Endothelial cell of umbilical vein (primary cell): ENCODE results near the gene DEFB129. TPM values are rescaled to one million over a fixed set of nuclear protein-coding genes. Genes with fewer than 3 reads are reported as not detected.
A peak's percentile ranks its signal among the peaks of the same experiment; 100 is the strongest.

Source experiments
- BruUV-seq: library from RNA; stranded (reverse); fragments of 400-500 nt; replicated peaks from 2 replicates; lab custom pipeline; 2021; lab: Mats Ljungman, UMichigan
- CTCF ChIA-PET: fragments of 300-600, 350-600 bp; sonication (Branson Sonifier 250); formaldehyde crosslinking; loops from one replicate; lab custom pipeline; 2021; ENCODE audit warnings: antibody characterized with exemption, inconsistent platforms; lab: Charles Lee
- POLR2A ChIA-PET: fragments of 300-600, 350-600 bp; sonication (Branson Sonifier 250); formaldehyde crosslinking; loops from one replicate; lab custom pipeline; 2021; ENCODE audit warnings: antibody characterized with exemption, inconsistent platforms; lab: Charles Lee
- DNase-seq: peaks from one replicate; pipeline ENCODE4 v3.0.0-alpha.2; 2011; ENCODE audit warnings: low read depth, low spot score
- FAIRE-seq: peaks from 2 replicates; lab custom pipeline; 2011; peaks lifted over from hg19 to GRCh38; lab: Jason Lieb, UNC
- H2AFZ ChIP-seq: 2 replicates; pipeline ENCODE4 v1.6.0; 2012; ENCODE audit warnings: low read depth, low read length, control low read depth, inconsistent platforms
- H3K27ac ChIP-seq: 2 replicates; pipeline ENCODE4 v1.5.1; 2011; ENCODE audit warnings: low read depth, mild to moderate bottlenecking, control low read depth, low read length, moderate library complexity; ENCODE audit not compliant: insufficient read depth
- H3K27me3 ChIP-seq, 2 experiments: 2 replicates each; pipeline versions ENCODE4 v1.6.0 to v1.6.1; 2011; ENCODE audit warnings: low read length in 2 of 2, mixed read lengths in 1 of 2; ENCODE audit not compliant: control insufficient read depth in 2 of 2, insufficient read depth in 2 of 2
- H3K36me3 ChIP-seq, 2 experiments: 2 replicates in 1 of 2; 3 replicates in 1 of 2; pipeline ENCODE4 v1.5.1; 2011; ENCODE audit warnings: low read length in 2 of 2, mild to moderate bottlenecking in 1 of 2, moderate library complexity in 1 of 2; ENCODE audit not compliant: control insufficient read depth in 2 of 2, insufficient read depth in 2 of 2; ENCODE audit errors: extremely low read depth in 1 of 2
- H3K4me1 ChIP-seq: 3 replicates; pipeline ENCODE4 v1.5.1; 2011; ENCODE audit warnings: mild to moderate bottlenecking, low read length; ENCODE audit not compliant: control insufficient read depth, insufficient read depth; ENCODE audit errors: extremely low read depth
- H3K4me2 ChIP-seq: 2 replicates; pipeline ENCODE4 v1.6.1; 2011; ENCODE audit warnings: low read length, control low read depth, mixed read lengths; ENCODE audit not compliant: insufficient read depth
- H3K4me3 ChIP-seq, 3 experiments: fragments of 200-600 bp in 1 of 3; sonication (generic), shearing (Covaris generic) in 1 of 3; replicated peaks in 1 of 3; 2 replicates each; pipeline ENCODE4 v1.5.1; 2011 to 2016; ENCODE audit warnings: control low read depth in 3 of 3, low read length in 3 of 3, mild to moderate bottlenecking in 2 of 3, inconsistent platforms in 1 of 3, low read depth in 1 of 3, moderate library complexity in 1 of 3; ENCODE audit not compliant: insufficient read depth in 1 of 3
- H3K79me2 ChIP-seq: 2 replicates; pipeline ENCODE4 v1.6.0; 2012; ENCODE audit warnings: low read length, inconsistent platforms; ENCODE audit not compliant: control insufficient read depth, insufficient read depth
- H3K9ac ChIP-seq: replicated peaks from 2 replicates; pipeline ENCODE3; 2011; ENCODE audit warnings: low read length, control low read depth; ENCODE audit not compliant: insufficient read depth; ENCODE audit errors: extremely low read depth
- H3K9me1 ChIP-seq: replicated peaks from 3 replicates; pipeline ENCODE4 v1.6.0; 2011; ENCODE audit warnings: mild to moderate bottlenecking, low read length; ENCODE audit not compliant: control insufficient read depth, insufficient read depth; ENCODE audit errors: extremely low read depth
- H3K9me3 ChIP-seq: replicated peaks from 2 replicates; pipeline ENCODE4 v1.5.1; 2012; ENCODE audit warnings: low read length, inconsistent platforms; ENCODE audit not compliant: control insufficient read depth, insufficient read depth
- H4K20me1 ChIP-seq: replicated peaks from 2 replicates; pipeline ENCODE3; 2011; ENCODE audit warnings: mild to moderate bottlenecking, low read length; ENCODE audit not compliant: control insufficient read depth, insufficient read depth; ENCODE audit errors: extremely low read depth
- CTCF ChIP-seq, 2 donors: IDR thresholded peaks; 1 replicate in 1 of 2; 2 replicates in 1 of 2; pipeline ENCODE4 v1.5.1; 2011; ENCODE audit warnings: low read length in 2 of 2, mild to moderate bottlenecking in 2 of 2, moderate library complexity in 2 of 2, control low read depth in 1 of 2, inconsistent platforms in 1 of 2, low read depth in 1 of 2; ENCODE audit not compliant: insufficient read depth in 1 of 2; ENCODE audit errors: extremely low read depth in 1 of 2
- EZH2 ChIP-seq: IDR thresholded peaks from 2 replicates; pipeline ENCODE4 v1.6.1; 2012; ENCODE audit warnings: borderline replicate concordance, low read depth, mild to moderate bottlenecking, moderate library complexity, low read length, inconsistent platforms; ENCODE audit not compliant: severe bottlenecking
- FOS ChIP-seq: IDR thresholded peaks from 2 replicates; pipeline ENCODE4 v1.6.1; 2011; ENCODE audit warnings: mild to moderate bottlenecking, low read length, moderate library complexity, borderline replicate concordance; ENCODE audit not compliant: insufficient read depth
- GATA2 ChIP-seq: IDR thresholded peaks from 2 replicates; pipeline ENCODE4 v1.7.0; 2011; ENCODE audit warnings: low read depth, mild to moderate bottlenecking, moderate library complexity, mixed read lengths, low read length; ENCODE audit not compliant: insufficient read length, insufficient read depth
- JUN ChIP-seq: IDR thresholded peaks from 2 replicates; pipeline ENCODE4 v1.6.1; 2011; ENCODE audit warnings: borderline replicate concordance, low read depth; ENCODE audit not compliant: insufficient read length, insufficient read depth
- MAX ChIP-seq: IDR thresholded peaks from 2 replicates; pipeline ENCODE4 v1.6.1; 2011; ENCODE audit not compliant: insufficient read depth, insufficient read length
- MYC ChIP-seq: IDR thresholded peaks from one replicate; pipeline ENCODE4 v1.6.1; 2011; ENCODE audit warnings: mild to moderate bottlenecking, low read depth, low read length
- POLR2A ChIP-seq: IDR thresholded peaks from 2 replicates; pipeline ENCODE4 v1.6.1; 2012; ENCODE audit warnings: low read depth, mild to moderate bottlenecking, control low read depth, low read length
- POLR2AphosphoS5 ChIP-seq: IDR thresholded peaks from 2 replicates; pipeline ENCODE4 v1.6.1; 2012; ENCODE audit warnings: low read depth, mild to moderate bottlenecking, control low read depth, low read length, moderate library complexity; ENCODE audit not compliant: insufficient read depth
- dilution Hi-C: fragments of 300-500 bp; cut with MboI; formaldehyde crosslinking; loops from one replicate; pipeline ENCODE4 v1.15.0; 2019; ENCODE audit warnings: low sequenced_read_pairs; ENCODE audit not compliant: extremely low pct_ligation_motif_present
- intact Hi-C: fragments of 100-400 bp; cut with micrococcal nuclease; formaldehyde crosslinking; loops from one replicate; pipeline ENCODE4 v1.10.0; 2022
- polyA plus RNA-seq, 4 experiments: library from polyadenylated mRNA; depleted of rRNA in 3 of 4; stranded (reverse) in 3 of 4; unstranded in 1 of 4; fragments of >200 nt; gene quantifications; 2 replicates each; pipeline versions ENCODE4 v1.2.1 to v1.2.3, GENCODE V29; 2011 to 2012; ENCODE audit warnings: missing spikeins in 1 of 4
- total RNA-seq: library from RNA; stranded (reverse); gene quantifications from 2 replicates; pipeline ENCODE4 v1.2.3, GENCODE V29; 2021

The DEFB129 gene
- total and polyA plus RNA-seq, 2 donors (not counting 3 experiments of a cell fraction or from before 2014, with no cell fraction given), result not detected

GRCh38 chr20:272718-273117, 45.7 kb downstream of the DEFB129 start:
- Histone ChIP-seq H3K4me1 (no peaks in the 10 kb centered on the region), H3K9me1 (no peaks in the 10 kb centered on the region), H3K9me3 (no peaks in the 10 kb centered on the region), H3K36me3 (peaks cover 0 to 24% of the 10 kb centered on the region in 2 experiments), H3K4me2 (no peak overlapping the region), H3K79me2 (no peaks in the 10 kb centered on the region), H2AFZ (no peak overlapping the region), H3K9ac (no peak overlapping the region), H4K20me1 (no peaks in the 10 kb centered on the region), H3K27me3 (no peaks in the 10 kb centered on the region), H3K4me3 (no peak overlapping the region), H3K27ac (no peak overlapping the region)
- CTCF ChIA-PET, result interaction anchor here (2.7 kb wide), 1 partner anchor 57 kb away, joined by 7 read pairs; no protein-coding TSS in a partner anchor
- no peak for DNase-seq
- dilution Hi-C loops (no loop called here), intact Hi-C loops (no loop called here)
- no TSS peak for BruUV-seq
- TF ChIP-seq EZH2, result no peak
- TF ChIP-seq FOS, result no peak
- TF ChIP-seq JUN, result no peak
- no peak for TF ChIP-seq POLR2A
- peak; percentile 64 for FAIRE-seq
- POLR2A ChIA-PET, result no interaction called here

GRCh38 chr20:273884-274283, 46.8 kb downstream of the DEFB129 start:
- intact Hi-C loops, result no loop called here

More at GRCh38 chr20:273884-274283, 46.8 kb downstream of the DEFB129 start:
- dilution Hi-C loops, result no loop called here
- H3K9me1 ChIP-seq, result no peaks in the 10 kb centered on the region
- no TSS peak for BruUV-seq
- H3K27ac ChIP-seq, result no peak overlapping the region
- DNase-seq (no peak), FAIRE-seq (no peak)
- H3K4me2 ChIP-seq, result no peak overlapping the region
- H3K27me3 ChIP-seq, result no peaks in the 10 kb centered on the region
- POLR2A ChIA-PET, result no interaction called here
- no peaks in the 10 kb centered on the region for H3K79me2 ChIP-seq
- H3K36me3 ChIP-seq, result peaks cover 0 to 29% of the 10 kb centered on the region in 2 experiments
- no peaks in the 10 kb centered on the region for H4K20me1 ChIP-seq
- no peaks in the 10 kb centered on the region for H3K4me1 ChIP-seq
- H2AFZ ChIP-seq, result no peak overlapping the region
- TF ChIP-seq POLR2AphosphoS5 (no peak), MAX (no peak), MYC (no peak), JUN (no peak), FOS (no peak), GATA2 (no peak), POLR2A (no peak), EZH2 (no peak), CTCF (IDR thresholded peaks at IDR 0.05; ENCODE audit: extremely low read depth in 1 of 2, insufficient read depth in 1 of 2, low read depth in 1 of 2, low read length in 2 of 2) (no peak)
- no peaks in the 10 kb centered on the region for H3K9me3 ChIP-seq
- CTCF ChIA-PET, result interaction anchor here (2.7 kb wide), 1 partner anchor 56 kb away, joined by 7 read pairs; no protein-coding TSS in a partner anchor
- H3K9ac ChIP-seq, result no peak overlapping the region
- no peak overlapping the region for H3K4me3 ChIP-seq
